Measurements from ENCODE around the gene FRMD4B.
A peak's percentile ranks its signal among the peaks of the same experiment; 100 is the strongest.

FRMD4B gene

DNA sequence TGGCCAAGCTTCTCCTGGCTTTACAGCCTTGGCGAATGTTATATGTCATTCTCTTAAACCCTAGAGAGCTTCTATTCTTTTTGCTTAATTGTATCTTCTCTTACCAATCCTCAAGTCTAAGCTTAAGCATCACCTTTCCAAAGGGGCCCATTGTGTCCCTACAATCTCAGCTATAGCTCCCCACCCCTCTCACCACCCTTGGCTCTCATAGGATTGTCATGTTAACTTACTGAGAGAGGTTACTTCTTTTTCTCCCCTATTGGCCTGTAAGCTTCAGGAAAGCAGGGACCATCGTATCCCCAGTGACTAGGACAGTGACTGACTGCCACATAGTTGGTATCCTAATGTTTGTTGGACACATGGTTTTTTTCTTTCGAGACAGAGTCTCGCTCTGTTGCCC, 220.1 kb downstream of the FRMD4B start:
- DNase-seq, result no peak

GRCh38 chr3:69164296-69164695, 221.6 kb downstream of the FRMD4B start:
- no peak for DNase-seq

DNA sequence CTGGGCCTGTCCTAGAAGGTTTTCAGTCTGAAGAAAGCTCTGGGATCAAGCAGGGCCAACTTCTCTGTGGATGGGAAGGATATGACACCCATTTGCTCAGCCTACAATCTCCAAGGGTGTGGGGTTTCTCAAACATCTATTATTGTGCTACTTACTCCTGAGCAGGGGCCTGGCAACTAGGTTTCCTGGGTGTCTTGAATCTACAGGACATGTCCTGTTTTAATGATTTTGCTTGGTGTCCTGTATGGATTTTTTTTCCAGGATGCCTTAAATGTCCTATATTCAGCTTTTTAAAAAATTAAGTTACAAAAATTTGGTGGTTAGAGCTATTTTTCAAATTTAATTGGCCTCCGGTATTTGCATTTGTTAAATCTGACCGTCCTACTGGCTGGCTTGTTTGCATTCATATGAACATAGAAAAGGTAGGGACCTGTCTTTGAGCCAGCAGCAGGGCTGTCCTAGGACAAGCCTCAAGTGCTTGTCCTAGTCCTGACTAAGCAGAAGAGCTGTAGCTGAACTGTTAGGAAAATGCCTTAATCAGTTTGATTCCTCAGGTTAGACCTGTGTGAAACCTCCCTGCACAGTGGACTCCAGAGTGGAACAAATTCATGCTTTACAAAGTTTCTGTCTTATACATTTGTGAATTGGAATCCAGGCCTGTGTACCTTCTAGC, 223.4 kb downstream of the FRMD4B start:
- DNase-seq, result no peak

DNA sequence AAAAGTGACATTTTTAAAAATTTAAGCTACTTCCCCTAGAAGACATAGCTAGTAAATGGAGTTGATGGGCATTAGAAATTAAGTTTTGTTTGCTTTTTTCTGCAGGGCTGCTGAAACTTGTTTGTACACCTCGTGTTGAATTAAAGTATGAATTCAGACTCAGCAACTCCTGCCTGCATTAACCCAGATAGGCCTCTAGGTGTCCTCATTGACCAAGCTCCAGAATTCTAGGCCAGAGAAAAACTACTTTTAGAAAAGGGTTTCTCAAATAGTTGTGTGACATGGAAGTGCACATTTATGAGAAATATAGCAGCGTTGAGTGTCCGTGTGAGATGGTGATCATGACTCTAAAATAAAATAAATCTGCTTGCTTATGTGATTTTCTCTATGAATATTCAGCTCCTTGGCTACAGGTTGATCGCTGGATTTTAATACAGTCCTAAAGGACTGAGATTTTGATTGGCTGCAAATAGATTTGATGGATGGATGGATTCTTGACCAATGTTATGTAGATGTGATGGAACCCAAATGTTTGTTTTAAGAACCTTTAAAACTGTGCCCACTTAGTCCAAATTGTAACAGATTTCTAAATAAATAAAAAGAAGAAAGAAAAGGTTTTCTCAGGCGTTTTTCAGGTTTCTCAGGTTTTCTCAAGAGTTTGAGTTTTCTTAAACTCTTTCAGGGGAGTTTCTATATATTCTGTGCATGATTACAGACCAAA, 224.1 kb downstream of the FRMD4B start:
- DNase-seq, result peak; percentile 82

DNA sequence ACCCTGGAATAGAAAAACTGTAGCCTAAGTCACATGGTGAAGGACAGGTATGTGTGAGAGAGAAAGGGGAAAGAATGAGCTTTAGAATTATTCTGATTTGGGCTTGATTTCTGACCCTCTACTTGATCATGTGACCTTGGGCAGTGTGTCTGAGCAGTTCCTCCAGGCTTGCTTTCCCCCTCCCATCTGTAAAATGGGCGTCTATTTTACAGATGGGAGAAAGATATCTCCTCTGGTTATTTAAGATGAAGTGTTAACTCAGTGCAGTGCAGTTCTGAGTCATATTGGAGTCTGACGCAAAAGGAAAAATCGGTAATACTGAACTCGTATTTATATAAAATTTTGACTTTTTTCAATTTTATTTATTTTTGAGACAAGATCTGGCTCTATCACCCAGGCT, 225.4 kb downstream of the FRMD4B start:
- no peak for DNase-seq

DNA sequence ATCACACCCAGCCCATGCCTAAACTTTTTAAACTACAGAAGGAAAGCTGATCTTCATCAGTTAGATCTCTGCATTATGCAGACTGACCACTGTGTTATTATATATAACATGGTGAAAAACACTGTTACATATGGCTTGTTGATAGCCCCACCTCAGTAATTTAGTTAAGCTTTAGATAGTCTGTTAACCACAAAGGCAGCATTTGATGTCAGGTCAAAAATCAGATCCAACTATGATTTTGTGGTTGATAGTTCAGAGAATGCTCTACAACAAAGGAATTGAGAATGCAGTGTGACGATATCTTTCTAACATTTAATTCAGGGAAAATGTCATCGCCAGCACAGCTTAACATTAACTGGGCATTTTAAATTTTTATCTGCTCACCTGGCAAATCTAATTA, 225.8 kb downstream of the FRMD4B start:
- DNase-seq, result no peak

DNA sequence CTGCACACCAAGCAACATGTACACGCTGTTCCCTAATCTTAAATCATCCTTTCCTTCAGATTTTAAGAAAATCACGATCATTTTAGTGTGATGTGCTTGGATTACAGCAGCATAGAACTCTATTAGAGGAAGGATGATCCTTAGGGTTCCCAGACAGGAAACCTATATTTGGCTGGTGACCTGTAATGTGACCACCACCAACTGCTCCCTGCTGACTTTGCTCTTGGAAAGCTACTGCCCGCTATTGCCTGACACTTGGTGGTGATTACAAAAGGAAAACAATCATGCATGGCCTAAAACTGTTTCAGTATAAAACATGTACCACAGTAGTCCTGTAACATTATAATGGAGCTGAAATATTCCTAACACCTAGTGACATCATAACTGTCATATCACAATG, 236.3 kb downstream of the FRMD4B start:
- no peak for DNase-seq

GRCh38 chr3:69145688-69146087, 240.2 kb downstream of the FRMD4B start:
- no peak for DNase-seq

DNA sequence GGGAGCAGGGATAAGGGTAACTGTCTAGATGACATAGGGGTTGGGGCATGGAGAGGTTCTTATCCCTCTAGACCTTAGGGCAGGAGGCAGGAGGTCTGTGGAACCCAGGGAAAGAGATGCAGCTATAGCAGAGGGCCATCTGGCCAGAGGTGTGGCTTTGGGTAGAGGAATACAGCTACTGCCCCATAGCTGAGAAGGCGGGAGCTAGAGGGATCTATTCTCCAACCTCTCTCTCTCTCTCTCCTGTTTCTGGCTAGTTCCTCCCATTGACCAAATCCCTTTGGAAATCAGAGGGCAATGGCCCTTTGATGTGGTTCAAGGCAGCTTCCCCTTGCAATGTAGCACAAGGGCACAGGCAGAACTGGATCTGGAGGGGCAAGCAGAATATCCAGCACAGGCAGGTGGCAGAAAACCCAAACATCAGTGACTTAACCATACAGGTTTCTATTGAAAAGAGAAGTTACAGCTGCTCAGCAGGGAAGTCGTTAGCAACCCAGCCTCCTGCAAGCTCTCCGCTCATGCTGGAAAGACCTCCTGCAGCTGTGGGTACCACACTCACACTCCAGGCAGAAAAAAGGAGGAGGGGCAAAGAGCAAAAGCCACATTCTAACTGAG, 241.2 kb downstream of the FRMD4B start:
- DNase-seq, result no peak

DNA sequence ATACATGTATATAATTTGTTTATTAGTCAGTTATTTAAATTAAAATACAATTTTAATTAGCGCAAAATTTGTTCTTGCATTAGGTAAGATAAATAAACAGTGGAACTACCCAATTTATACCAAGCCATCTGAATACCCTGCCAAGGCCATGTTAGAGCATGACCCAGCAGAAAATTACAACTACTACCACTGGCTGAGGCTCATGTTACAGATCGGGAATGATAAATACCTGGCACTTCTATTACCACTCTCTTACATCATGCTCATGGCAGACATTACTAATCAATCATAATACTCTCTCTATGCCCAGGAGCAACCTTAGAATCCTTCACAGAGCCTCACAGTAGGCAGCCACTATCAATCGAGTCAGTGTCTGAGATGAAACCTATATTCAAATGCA, 242.3 kb downstream of the FRMD4B start:
- DNase-seq, result no peak

GRCh38 chr3:69142797-69143454, 243.0 kb downstream of the FRMD4B start:
- DNase-seq, result no peak

DNA sequence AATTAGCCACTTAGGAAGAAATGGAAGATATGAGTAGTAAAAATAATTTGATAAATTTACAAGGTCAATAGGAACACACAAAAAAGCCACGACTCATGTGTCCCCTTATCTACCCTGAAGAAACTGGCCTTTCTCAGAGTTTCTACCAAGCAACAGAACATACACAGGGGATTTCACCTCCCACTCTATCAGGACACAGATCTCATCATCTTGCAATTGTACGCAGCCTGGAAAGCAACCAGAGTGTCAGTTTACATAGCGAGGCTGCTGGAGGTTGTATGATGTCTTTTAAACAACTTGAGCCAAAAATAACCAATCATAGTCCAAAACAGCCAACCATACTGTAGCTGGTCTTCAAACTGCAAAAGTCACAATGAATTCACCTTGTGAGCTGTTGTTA, 243.8 kb downstream of the FRMD4B start:
- no peak for DNase-seq

DNA sequence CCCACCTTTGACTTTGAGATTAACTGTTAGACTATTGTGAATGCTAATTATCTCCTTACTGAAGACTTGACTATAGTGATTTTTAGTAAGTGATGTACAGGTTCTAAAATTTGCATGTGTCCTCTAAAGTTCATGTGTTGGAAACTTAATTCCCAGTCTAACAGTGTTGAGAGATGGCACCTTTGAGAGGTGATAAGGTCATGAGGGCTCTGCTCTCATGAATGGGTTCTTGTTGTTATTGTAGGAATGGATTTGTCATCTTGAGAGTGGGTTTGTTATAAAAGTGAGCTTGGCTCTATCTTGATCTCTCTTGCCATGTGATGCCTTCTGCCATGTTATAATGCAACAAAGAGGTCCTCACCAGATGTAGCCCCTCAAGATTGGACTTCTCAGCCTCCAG, 244.6 kb downstream of the FRMD4B start:
- no peak for DNase-seq

DNA sequence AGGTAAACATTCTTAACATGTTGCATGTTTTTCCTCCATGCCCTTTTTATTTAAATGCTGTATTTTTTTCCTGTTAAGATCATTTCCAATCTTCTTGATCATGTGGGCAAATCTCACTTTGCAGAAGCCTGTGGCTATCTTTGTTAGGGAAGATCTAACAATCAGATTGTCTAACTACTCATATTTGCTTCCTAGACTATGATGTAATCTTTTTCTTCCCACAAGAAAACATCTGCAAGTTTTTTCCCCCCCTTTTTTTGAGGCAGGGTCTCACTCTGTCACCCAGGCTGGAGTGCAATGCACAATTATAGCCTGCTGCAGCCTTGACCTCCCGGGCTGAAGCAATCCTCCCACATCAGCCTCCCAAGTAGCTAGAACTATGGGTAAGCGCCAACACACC, 248.5 kb downstream of the FRMD4B start:
- no peak for DNase-seq

- no peak for DNase-seq
Measured at GRCh38 chr3:69137005-69137404, 248.9 kb downstream of the FRMD4B start.

GRCh38 chr3:69130689-69131088, 255.2 kb downstream of the FRMD4B start:
- no peak for DNase-seq

DNA sequence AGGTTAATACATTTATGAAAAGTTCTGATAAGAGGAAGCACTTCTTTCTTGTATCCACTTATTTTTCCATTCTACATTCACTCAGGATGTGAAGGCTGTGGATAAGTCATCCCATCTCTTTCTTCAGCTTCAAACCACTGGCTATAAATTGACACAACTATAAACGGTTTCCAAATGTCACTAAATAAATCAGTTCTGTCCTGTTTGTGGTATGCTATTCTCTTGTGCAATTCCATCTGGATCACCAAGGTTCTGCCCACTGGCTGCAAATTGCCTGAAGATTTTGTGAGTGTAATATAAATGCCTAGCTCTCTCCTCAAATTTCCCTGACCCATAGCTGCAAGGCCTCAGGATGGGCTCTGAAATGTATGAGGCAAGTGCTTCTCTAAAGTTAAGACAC, 256.4 kb downstream of the FRMD4B start:
- no peak for DNase-seq

GRCh38 chr3:69128509-69128908, 257.4 kb downstream of the FRMD4B start:
- DNase-seq, result no peak

GRCh38 chr3:69126999-69127398, 258.9 kb downstream of the FRMD4B start:
- DNase-seq, result no peak

- no peak for DNase-seq
Measured at GRCh38 chr3:69126216-69126615, 259.7 kb downstream of the FRMD4B start.

DNA sequence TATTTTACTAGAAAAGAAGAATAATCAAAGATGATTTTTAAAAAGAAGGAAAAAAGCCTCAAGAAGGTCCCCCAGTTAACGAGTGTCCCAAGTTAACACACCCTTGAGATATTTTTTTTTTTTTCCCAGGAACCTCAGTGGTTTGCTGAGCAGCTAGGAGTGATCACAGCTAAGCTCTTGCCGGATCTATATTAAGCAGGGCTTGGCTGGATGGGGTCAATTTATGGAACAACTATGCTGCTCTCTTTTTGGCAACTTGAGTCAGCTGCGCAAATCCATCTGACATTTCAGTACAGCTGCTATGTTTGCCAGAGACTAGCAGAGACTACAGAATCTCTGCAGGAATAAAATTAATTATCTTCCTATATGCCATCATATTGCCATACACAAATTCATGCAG, 263.5 kb downstream of the FRMD4B start, which contains the start of gene LMOD3:
Gene LMOD3, minus strand, starts transcription at position 193 of the 400 bp plus-strand sequence. CDS start 209 bp downstream, outside the sequence.
- peak; percentile 29 for DNase-seq

GRCh38 chr3:69121950-69122349, 263.9 kb downstream of the FRMD4B start:
- peak; percentile 22 for DNase-seq

GRCh38 chr3:69121513-69121912, 264.4 kb downstream of the FRMD4B start:
- DNase-seq, result no peak

All from eye (tissue), 1 donor.